Measurements from ENCODE around the gene AGT.
"Not testable (repeated sequence)": the region's sequence is repeated elsewhere in the genome, so short reads cannot be mapped to it uniquely, and the experiment has no call there.

The AGT gene

GRCh38 chr1:230744382-230744781, 30.5 kb upstream of the AGT start:
- no peak for DNase-seq (ENCODE audit: low read depth)

GRCh38 chr1:230743899-230744298, 30.0 kb upstream of the AGT start:
- DNase-seq (ENCODE audit: low read depth), result no peak

- DNase-seq (ENCODE audit: low read depth), result no peak
Observed at GRCh38 chr1:230739564-230740290, 25.8 kb upstream of the AGT start.

GRCh38 chr1:230737622-230738262, 23.8 kb upstream of the AGT start:
- DNase-seq (ENCODE audit: low read depth), result no peak

GRCh38 chr1:230735447-230735846, 21.5 kb upstream of the AGT start:
- DNase-seq (ENCODE audit: low read depth), result no peak

- DNase-seq (ENCODE audit: low read depth), result no peak
Observed at GRCh38 chr1:230730977-230731376, 17.1 kb upstream of the AGT start.

GRCh38 chr1:230728710-230729392, 14.9 kb upstream of the AGT start:
- DNase-seq (ENCODE audit: low read depth), result no peak

GRCh38 chr1:230725256-230726012, 11.5 kb upstream of the AGT start:
- no peak for DNase-seq (ENCODE audit: low read depth)

GRCh38 chr1:230721849-230722522, 8.1 kb upstream of the AGT start:
- DNase-seq (ENCODE audit: low read depth), result not testable (repeated sequence)

- no peak for DNase-seq (ENCODE audit: low read depth)
Observed at GRCh38 chr1:230717251-230717650, 3.3 kb upstream of the AGT start.

GRCh38 chr1:230716453-230716852, 2.5 kb upstream of the AGT start:
- not testable (repeated sequence) for DNase-seq (ENCODE audit: low read depth)

- DNase-seq (ENCODE audit: low read depth), result no peak
Observed at GRCh38 chr1:230715510-230715909, 1.6 kb upstream of the AGT start.

- DNase-seq (ENCODE audit: low read depth), result no peak
Observed at GRCh38 chr1:230713547-230713914, 391 bp downstream of the AGT start.

- DNase-seq (ENCODE audit: low read depth), result no peak
Observed at GRCh38 chr1:230713138-230713537, 784 bp downstream of the AGT start.

GRCh38 chr1:230712470-230712942, 1.4 kb downstream of the AGT start:
- DNase-seq (ENCODE audit: low read depth), result no peak

GRCh38 chr1:230711245-230711644, 2.7 kb downstream of the AGT start:
- no peak for DNase-seq (ENCODE audit: low read depth)

GRCh38 chr1:230710543-230710904, 3.4 kb downstream of the AGT start:
- no peak for DNase-seq (ENCODE audit: low read depth)

- no peak for DNase-seq (ENCODE audit: low read depth)
Observed at GRCh38 chr1:230709619-230710542, 4.0 kb downstream of the AGT start.

- DNase-seq (ENCODE audit: low read depth), result no peak
Observed at GRCh38 chr1:230708631-230709580, 5.0 kb downstream of the AGT start.
